Activated CD4-positive, alpha-beta memory T cell treated with anti-CD3 and anti-CD28 coated beads for 36 hours (primary cell): ENCODE measurements around the gene WDFY3. TPM values are rescaled to one million over a fixed set of nuclear protein-coding genes. Genes with fewer than 3 reads are reported as not detected.
"Not testable (repeated sequence)": the region's sequence is repeated elsewhere in the genome, so short reads cannot be mapped to it uniquely, and the experiment has no call there.

Experiments
- CTCF ChIA-PET: fragments of 350-600 bp; sonication (Branson Sonifier 250); formaldehyde crosslinking; loops from one replicate; lab custom pipeline; 2021; ENCODE audit warnings: antibody characterized with exemption, inconsistent platforms; lab: Charles Lee
- POLR2A ChIA-PET: fragments of 350-600 bp; sonication (Branson Sonifier 250); formaldehyde crosslinking; loops from one replicate; lab custom pipeline; 2021; ENCODE audit warnings: antibody characterized with exemption; lab: Charles Lee
- DNase-seq: peaks from one replicate; pipeline ENCODE4 v3.0.0-alpha.2; 2020
- H3K27ac Mint-ChIP-seq: one replicate; pipeline ENCODE4 v1.8.0; 2021; ENCODE audit warnings: mixed read lengths
- H3K27me3 Mint-ChIP-seq: one replicate; pipeline ENCODE4 v1.8.0; 2021; ENCODE audit warnings: mixed read lengths
- H3K36me3 Mint-ChIP-seq: one replicate; pipeline ENCODE4 v1.8.0; 2021; ENCODE audit warnings: mixed read lengths
- H3K4me1 Mint-ChIP-seq: one replicate; pipeline ENCODE4 v1.8.0; 2021; ENCODE audit warnings: low read depth, mixed read lengths
- H3K4me3 Mint-ChIP-seq: one replicate; pipeline ENCODE4 v1.8.0; 2021; ENCODE audit warnings: mild to moderate bottlenecking, mixed read lengths
- H3K9me3 Mint-ChIP-seq: one replicate; pipeline ENCODE4 v1.8.0; 2021; ENCODE audit warnings: mixed read lengths
- intact Hi-C: fragments of 100-400 bp; cut with micrococcal nuclease; formaldehyde crosslinking; loops from one replicate; pipeline ENCODE4 v1.15.1; 2023
- total RNA-seq, 2 experiments: library from RNA; stranded (reverse); gene quantifications; one replicate each; pipeline ENCODE4 v1.2.3, GENCODE V29; 2021

The WDFY3 gene
- total RNA-seq, 2 experiments from 2014 or later = 1.3 to 1.7 TPM

- CTCF ChIA-PET = no interaction called here
- H3K4me3 Mint-ChIP-seq = no peak overlapping the region
- no peak for DNase-seq
- intact Hi-C loops = no loop called here
- H3K4me1 Mint-ChIP-seq = no peaks in the 10 kb centered on the region
- no peaks in the 10 kb centered on the region for H3K9me3 Mint-ChIP-seq
- H3K27ac Mint-ChIP-seq = no peak overlapping the region
- POLR2A ChIA-PET = no interaction called here
- H3K36me3 Mint-ChIP-seq = no peaks in the 10 kb centered on the region
- no peaks in the 10 kb centered on the region for H3K27me3 Mint-ChIP-seq
Measured at GRCh38 chr4:84865600-84865999, 100.9 kb downstream of the WDFY3 start.

GRCh38 chr4:84862064-84862463 is 104.4 kb downstream of the WDFY3 start:
- Mint-ChIP-seq H3K4me3 (no peak overlapping the region), H3K36me3 (no peaks in the 10 kb centered on the region), H3K9me3 (no peaks in the 10 kb centered on the region), H3K27me3 (no peaks in the 10 kb centered on the region), H3K27ac (no peak overlapping the region), H3K4me1 (no peaks in the 10 kb centered on the region)
- CTCF ChIA-PET = no interaction called here
- POLR2A ChIA-PET = no interaction called here
- intact Hi-C loops = no loop called here
- DNase-seq = no peak

- Mint-ChIP-seq H3K36me3 (no peaks in the 10 kb centered on the region), H3K4me3 (no peak overlapping the region), H3K9me3 (no peaks in the 10 kb centered on the region), H3K4me1 (no peaks in the 10 kb centered on the region), H3K27me3 (no peaks in the 10 kb centered on the region), H3K27ac (no peak overlapping the region)
- DNase-seq = no peak
- ChIA-PET POLR2A (no interaction called here), CTCF (no interaction called here)
- intact Hi-C loops = no loop called here
Measured at GRCh38 chr4:84857296-84857695, 109.2 kb downstream of the WDFY3 start.

- CTCF ChIA-PET = no interaction called here
- DNase-seq = no peak
- intact Hi-C loops = no loop called here
- Mint-ChIP-seq H3K27ac (no peak overlapping the region), H3K4me1 (no peaks in the 10 kb centered on the region), H3K9me3 (no peaks in the 10 kb centered on the region), H3K27me3 (no peaks in the 10 kb centered on the region), H3K36me3 (no peaks in the 10 kb centered on the region), H3K4me3 (no peak overlapping the region)
- POLR2A ChIA-PET = no interaction called here
Measured at GRCh38 chr4:84856468-84857049, 109.9 kb downstream of the WDFY3 start.

- no peaks in the 10 kb centered on the region for H3K9me3 Mint-ChIP-seq
- POLR2A ChIA-PET = no interaction called here
Measured at GRCh38 chr4:84855774-84856173, 110.7 kb downstream of the WDFY3 start.

GRCh38 chr4:84852081-84852480 is 114.4 kb downstream of the WDFY3 start:
- DNase-seq = no peak
- H3K27me3 Mint-ChIP-seq = peaks cover 1% of the 10 kb centered on the region
- H3K27ac Mint-ChIP-seq = no peak overlapping the region
- H3K36me3 Mint-ChIP-seq = no peaks in the 10 kb centered on the region
- intact Hi-C loops = no loop called here
- no peak overlapping the region for H3K4me3 Mint-ChIP-seq
- no peaks in the 10 kb centered on the region for H3K9me3 Mint-ChIP-seq
- CTCF ChIA-PET = no interaction called here
- POLR2A ChIA-PET = no interaction called here
- H3K4me1 Mint-ChIP-seq = no peaks in the 10 kb centered on the region

More at GRCh38 chr4:84855774-84856173, 110.7 kb downstream of the WDFY3 start:
- H3K27me3 Mint-ChIP-seq = no peaks in the 10 kb centered on the region
- no peak overlapping the region for H3K27ac Mint-ChIP-seq
- H3K36me3 Mint-ChIP-seq = no peaks in the 10 kb centered on the region
- intact Hi-C loops = no loop called here
- no peaks in the 10 kb centered on the region for H3K4me1 Mint-ChIP-seq
- CTCF ChIA-PET = no interaction called here
- DNase-seq = no peak
- no peak overlapping the region for H3K4me3 Mint-ChIP-seq

GRCh38 chr4:84849051-84849640 is 117.3 kb downstream of the WDFY3 start:
- Mint-ChIP-seq H3K4me3 (no peak overlapping the region), H3K36me3 (no peaks in the 10 kb centered on the region), H3K9me3 (no peaks in the 10 kb centered on the region), H3K4me1 (no peaks in the 10 kb centered on the region), H3K27ac (no peak overlapping the region), H3K27me3 (peaks cover 1% of the 10 kb centered on the region)
- DNase-seq = no peak
- ChIA-PET POLR2A (no interaction called here), CTCF (no interaction called here)
- intact Hi-C loops = no loop called here

GRCh38 chr4:84848432-84848831 is 118.1 kb downstream of the WDFY3 start:
- H3K4me1 Mint-ChIP-seq = no peaks in the 10 kb centered on the region
- no peak for DNase-seq
- POLR2A ChIA-PET = no interaction called here

GRCh38 chr4:84847978-84848377 is 118.5 kb downstream of the WDFY3 start:
- ChIA-PET POLR2A (no interaction called here), CTCF (no interaction called here)
- H3K27ac Mint-ChIP-seq = no peak overlapping the region

More at GRCh38 chr4:84848432-84848831, 118.1 kb downstream of the WDFY3 start:
- Mint-ChIP-seq H3K36me3 (no peaks in the 10 kb centered on the region), H3K9me3 (no peaks in the 10 kb centered on the region), H3K27ac (no peak overlapping the region), H3K4me3 (no peak overlapping the region), H3K27me3 (peaks cover 1% of the 10 kb centered on the region)
- CTCF ChIA-PET = no interaction called here
- intact Hi-C loops = no loop called here

GRCh38 chr4:84846985-84847384 is 119.5 kb downstream of the WDFY3 start:
- no peaks in the 10 kb centered on the region for H3K4me1 Mint-ChIP-seq
- H3K36me3 Mint-ChIP-seq = no peaks in the 10 kb centered on the region
- no peak overlapping the region for H3K27ac Mint-ChIP-seq
- ChIA-PET CTCF (no interaction called here), POLR2A (no interaction called here)
- no peak overlapping the region for H3K4me3 Mint-ChIP-seq
- H3K27me3 Mint-ChIP-seq = peaks cover 1% of the 10 kb centered on the region
- DNase-seq = no peak
- H3K9me3 Mint-ChIP-seq = no peaks in the 10 kb centered on the region
- intact Hi-C loops = no loop called here

More at GRCh38 chr4:84847978-84848377, 118.5 kb downstream of the WDFY3 start:
- Mint-ChIP-seq H3K27me3 (peaks cover 1% of the 10 kb centered on the region), H3K9me3 (no peaks in the 10 kb centered on the region), H3K4me3 (no peak overlapping the region), H3K36me3 (no peaks in the 10 kb centered on the region), H3K4me1 (no peaks in the 10 kb centered on the region)
- DNase-seq = no peak
- intact Hi-C loops = no loop called here

- CTCF ChIA-PET = no interaction called here
- no peaks in the 10 kb centered on the region for H3K36me3 Mint-ChIP-seq
- intact Hi-C loops = no loop called here
- POLR2A ChIA-PET = no interaction called here
- DNase-seq = no peak
- no peaks in the 10 kb centered on the region for H3K9me3 Mint-ChIP-seq
- H3K4me1 Mint-ChIP-seq = no peaks in the 10 kb centered on the region
- no peaks in the 10 kb centered on the region for H3K27me3 Mint-ChIP-seq
- no peak overlapping the region for H3K4me3 Mint-ChIP-seq
- H3K27ac Mint-ChIP-seq = no peak overlapping the region
Measured at GRCh38 chr4:84841435-84841834, 125.1 kb downstream of the WDFY3 start.

GRCh38 chr4:84837751-84838150 is 128.7 kb downstream of the WDFY3 start:
- CTCF ChIA-PET = no interaction called here
- no peaks in the 10 kb centered on the region for H3K4me1 Mint-ChIP-seq

GRCh38 chr4:84829633-84830032 is 136.9 kb downstream of the WDFY3 start:
- H3K9me3 Mint-ChIP-seq, POLR2A ChIA-PET, H3K27me3 Mint-ChIP-seq, H3K36me3 Mint-ChIP-seq, intact Hi-C loops, CTCF ChIA-PET, DNase-seq, H3K4me1 Mint-ChIP-seq, H3K4me3 Mint-ChIP-seq, H3K27ac Mint-ChIP-seq: not testable (repeated sequence)

More at GRCh38 chr4:84837751-84838150, 128.7 kb downstream of the WDFY3 start:
- H3K9me3 Mint-ChIP-seq = no peaks in the 10 kb centered on the region
- DNase-seq = no peak
- intact Hi-C loops = no loop called here
- H3K27ac Mint-ChIP-seq = no peak overlapping the region
- H3K27me3 Mint-ChIP-seq = no peaks in the 10 kb centered on the region
- H3K4me3 Mint-ChIP-seq = no peak overlapping the region
- H3K36me3 Mint-ChIP-seq = no peaks in the 10 kb centered on the region
- POLR2A ChIA-PET = no interaction called here
